Activated CD8-positive, alpha-beta memory T cell treated with anti-CD3 and anti-CD28 coated beads for 48 hours (primary cell): ENCODE data around the gene MYOCOS.
"Not testable (repeated sequence)": the region's sequence is repeated elsewhere in the genome, so short reads cannot be mapped to it uniquely, and the experiment has no call there.

ENCODE experiments used
- DNase-seq, 3 experiments: peaks; one replicate each; pipeline ENCODE4 v3.0.0-alpha.2; 2020; ENCODE audit warnings: low read depth in 2 of 3, low spot score in 2 of 3

The MYOCOS gene

GRCh38 chr1:171656206-171656605 lies 34.2 kb downstream of the MYOCOS start:
- not testable (repeated sequence) for DNase-seq

DNA sequence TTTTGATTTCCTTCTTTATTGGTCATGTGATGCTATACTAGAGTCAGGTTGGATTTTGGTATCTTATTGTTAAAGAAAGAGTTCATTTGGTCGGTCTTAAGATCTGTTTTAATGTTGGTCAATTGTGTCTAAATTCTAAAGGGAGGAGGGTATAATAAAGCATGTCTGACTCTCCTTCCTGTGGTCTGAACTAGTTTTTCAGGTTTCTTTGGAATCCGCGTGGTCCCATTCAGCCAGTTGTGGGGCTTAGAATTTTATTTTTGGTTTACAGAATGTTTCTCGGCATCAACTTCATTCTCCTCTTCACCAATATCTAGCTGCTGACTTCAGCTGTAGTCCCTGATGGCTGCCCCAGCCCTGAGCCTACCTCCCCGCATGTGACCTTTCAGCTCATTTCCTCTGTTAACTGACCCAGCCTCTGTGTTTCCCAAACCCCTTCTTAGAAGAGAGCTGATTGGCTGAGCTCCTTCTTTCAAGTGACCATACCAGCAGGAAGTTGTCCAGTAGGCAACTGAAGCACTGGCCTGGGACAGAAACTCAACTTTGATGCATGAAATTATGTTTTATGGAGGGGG lies 39.1 kb downstream of the MYOCOS start:
- no peak for DNase-seq

GRCh38 chr1:171663036-171663853 lies 41.2 kb downstream of the MYOCOS start:
- no peak for DNase-seq

DNA sequence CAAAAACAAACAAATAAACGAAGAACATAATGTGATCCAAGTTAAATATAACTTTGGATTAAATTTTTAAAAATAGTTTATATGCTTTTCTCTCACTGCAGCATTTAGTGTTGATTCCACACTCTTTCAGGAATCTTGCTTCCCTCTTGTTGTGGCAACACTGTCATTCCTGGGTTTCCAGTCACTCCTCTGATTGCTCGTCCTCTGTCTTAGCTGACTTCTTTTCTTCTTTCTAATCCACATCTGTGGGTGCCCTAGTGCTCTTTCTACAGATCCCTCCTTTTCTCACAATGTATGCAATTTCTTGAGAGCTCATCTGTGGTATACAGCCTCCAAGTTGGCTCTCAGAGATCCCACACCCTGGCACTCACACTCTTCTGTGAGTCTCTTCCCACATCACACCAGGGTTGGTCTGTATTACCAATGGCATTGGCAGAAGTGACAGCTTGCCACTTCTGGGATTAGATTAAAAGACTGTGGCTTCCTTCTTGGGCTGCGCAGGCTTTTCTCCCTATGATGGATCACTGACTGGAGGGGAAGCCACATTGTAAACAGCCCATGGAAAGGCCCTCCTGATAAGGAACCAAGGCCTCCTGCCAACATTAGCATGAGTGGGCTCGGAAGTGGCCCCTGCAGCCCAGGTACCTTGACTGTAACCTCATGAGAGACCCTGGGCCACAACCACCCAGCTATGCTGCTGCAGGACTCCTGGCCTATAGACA lies 42.0 kb downstream of the MYOCOS start:
- no peak for DNase-seq

DNA sequence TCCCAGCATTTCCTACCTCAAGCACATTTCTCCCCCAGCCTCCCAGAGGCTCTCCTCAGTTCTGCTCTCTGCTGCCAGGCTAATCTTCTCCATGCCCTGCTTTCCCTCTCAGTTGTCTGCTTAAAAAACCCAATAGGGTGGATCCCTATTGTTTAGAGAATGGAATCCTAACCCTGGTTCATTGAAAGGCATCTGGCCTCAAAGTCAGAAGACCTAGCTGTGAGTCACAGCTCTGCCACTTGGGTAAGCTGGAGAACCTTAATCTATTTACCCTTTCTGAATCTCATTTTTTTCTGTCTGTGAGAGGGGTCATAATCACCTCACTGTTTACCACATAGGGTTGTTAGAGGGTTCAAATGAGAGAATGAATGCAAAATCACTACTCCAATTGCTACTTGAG lies 42.9 kb downstream of the MYOCOS start:
- no peak for DNase-seq

DNA sequence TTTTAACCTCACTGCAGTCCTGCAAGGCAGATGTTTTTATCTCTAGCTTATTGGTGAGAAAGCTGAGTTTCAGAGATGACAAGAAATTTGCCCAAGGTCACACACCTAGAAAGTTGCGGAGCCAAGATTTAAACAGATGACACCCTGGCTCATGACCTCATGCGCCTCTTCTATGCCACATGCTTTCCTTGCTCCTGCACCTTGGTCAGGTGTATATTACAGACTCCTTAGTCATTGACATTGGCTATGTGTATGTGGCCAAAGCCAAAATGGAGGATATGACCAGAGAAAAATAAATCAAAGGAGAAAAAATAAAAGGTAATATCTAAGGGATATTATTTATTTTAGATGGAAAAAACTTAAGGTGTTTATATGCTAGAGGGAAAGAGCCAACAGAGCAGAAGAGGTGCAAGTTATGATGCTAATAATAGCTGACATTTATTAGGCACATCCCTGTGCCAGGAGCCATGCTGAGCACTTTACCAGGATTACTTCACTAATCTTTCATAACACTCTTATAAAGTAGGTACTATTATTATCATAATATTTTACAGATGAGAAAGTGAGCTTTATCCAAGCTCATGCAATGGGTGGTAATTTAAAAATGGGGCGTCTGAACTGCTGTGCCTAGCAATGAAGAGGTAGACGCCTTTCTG lies 44.2 kb downstream of the MYOCOS start:
- no peak for DNase-seq

DNA sequence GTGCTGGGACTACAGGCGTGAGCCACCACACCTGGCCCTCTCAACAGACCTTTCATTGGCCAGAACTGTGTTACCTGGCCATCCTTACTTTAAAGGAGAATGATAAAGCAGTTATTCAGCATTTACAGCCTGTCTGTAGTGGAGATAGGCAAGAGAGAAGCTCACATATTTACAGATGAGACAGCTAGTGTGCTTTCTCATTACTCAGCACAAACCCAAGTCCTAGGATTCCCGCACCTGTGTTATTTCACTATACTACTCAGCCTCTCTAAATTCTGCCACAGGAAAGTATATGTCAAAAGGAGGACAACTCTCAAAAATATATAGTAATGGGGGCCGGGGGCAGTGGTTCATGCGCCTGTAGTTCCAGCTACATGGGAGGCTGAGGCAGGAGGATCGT lies 46.3 kb downstream of the MYOCOS start:
- no peak for DNase-seq

DNA sequence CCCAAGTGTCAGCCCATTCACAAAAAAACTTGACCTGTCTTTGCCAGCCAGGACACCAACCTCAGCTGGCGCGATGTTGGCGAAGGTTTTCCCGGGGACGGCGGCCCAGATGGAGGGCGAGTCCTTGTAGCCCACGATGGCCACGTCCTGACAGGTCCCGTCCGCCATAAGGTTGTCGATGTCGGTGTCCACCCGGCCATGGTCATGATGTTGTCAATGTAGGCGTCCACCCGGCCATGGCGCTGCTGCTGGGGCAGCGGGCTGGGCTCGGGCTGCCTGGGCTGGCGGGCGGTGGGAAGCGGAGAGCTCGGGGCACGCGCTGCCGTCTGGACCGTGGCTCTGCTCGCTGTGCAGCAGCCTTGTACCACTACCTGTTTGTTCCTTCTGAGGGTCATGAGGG lies 48.7 kb downstream of the MYOCOS start:
- no peak for DNase-seq

GRCh38 chr1:171674431-171675405 lies 52.7 kb downstream of the MYOCOS start:
- no peak for DNase-seq
